ENCODE measurements around the gene DLX1.

DLX1 gene

DNA sequence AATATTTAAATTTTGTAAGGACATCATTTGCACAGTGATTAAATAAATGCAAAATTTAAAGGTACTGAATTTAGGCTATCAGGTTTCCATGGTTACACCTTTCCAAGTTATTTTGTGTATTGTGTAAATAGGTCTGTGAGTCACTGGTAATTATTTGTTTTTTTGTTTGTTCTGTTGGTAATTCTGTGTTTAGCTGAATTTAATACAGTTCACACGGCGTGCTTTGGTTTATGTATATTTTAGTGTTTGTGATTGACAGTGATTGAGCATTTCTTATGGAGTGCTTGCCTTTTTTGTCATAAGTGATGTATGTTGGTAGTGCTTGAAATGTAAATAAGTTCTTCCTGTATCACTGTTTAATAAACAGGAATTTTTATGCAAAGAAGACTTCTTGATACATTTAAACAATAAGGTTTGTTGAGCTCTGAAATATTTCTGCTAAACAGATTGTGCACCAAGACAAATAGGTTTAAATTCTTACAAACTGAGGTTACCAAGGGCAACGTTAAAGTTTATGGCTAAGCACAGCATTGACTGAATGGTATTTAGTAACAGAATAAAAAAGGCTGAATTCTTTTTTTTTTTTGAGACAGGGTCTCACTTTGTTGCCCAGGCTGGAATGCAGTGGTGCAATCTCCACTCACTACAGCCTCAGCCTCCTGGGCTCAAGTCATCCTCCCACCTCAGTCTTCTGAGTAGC lies 38.3 kb upstream of the DLX1 start:
- in situ Hi-C loops (cut with HindIII; ENCODE audit: low sequenced_read_pairs) = no loop called here
- no peak for DNase-seq (ENCODE audit: low read depth)

DNA sequence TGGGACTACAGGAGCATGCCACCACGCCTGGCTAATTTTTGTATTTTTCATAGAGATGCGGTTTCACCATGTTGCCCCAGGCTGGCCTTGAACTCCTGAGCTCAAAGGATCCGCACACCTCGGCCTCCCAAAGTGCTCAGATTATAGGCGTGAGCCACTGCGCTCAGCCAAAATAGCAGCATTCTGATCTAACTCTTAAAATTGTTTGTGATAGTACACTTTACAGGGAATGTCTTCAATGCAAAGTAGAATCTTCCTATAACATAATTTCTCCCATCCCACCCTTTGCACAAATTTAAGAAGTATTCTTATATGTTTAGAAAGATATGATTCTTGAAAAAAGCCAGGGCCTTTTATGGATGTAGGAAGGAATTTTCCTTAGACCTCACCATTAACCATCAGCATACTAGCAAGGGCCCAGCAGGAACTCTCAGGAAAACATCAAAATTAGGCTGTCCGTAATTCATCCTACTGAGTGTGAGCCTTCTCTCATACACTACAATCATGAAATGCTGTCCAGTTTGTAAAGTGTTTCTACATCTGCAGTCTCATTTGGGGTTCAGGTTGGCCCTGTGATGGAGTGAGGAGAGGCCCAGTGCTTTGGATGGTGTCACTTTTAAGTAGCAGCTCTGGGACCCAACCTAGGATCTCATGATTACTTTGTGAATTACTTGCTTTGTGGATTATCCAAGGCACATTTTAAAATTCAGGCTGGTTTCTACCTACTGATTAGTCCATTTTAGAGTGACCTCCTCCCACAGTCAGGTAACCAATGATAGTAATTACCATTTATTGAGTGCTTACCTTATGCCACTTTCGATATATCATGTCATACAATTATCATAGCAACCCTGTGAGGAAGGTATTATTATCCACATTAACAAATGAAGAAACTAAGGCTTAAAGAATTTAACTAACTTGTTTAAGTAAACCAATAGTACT lies 37.5 kb upstream of the DLX1 start:
- H3K4me3 ChIP-seq (ENCODE audit: low read depth, low read length) = no peak overlapping the region
- no peak for TF ChIP-seq CTCF (IDR thresholded peaks at IDR 0.05; ENCODE audit: low read depth, low read length, missing control alignments)
- in situ Hi-C loops (cut with HindIII; ENCODE audit: low sequenced_read_pairs) = no loop called here
- no peak for DNase-seq (ENCODE audit: low read depth)

More for the DNA sequence above, 38.3 kb upstream of the DLX1 start:
- TF ChIP-seq CTCF (IDR thresholded peaks at IDR 0.05; ENCODE audit: low read depth, low read length, missing control alignments) = no peak
- no peak overlapping the region for H3K4me3 ChIP-seq (ENCODE audit: low read depth, low read length)

DNA sequence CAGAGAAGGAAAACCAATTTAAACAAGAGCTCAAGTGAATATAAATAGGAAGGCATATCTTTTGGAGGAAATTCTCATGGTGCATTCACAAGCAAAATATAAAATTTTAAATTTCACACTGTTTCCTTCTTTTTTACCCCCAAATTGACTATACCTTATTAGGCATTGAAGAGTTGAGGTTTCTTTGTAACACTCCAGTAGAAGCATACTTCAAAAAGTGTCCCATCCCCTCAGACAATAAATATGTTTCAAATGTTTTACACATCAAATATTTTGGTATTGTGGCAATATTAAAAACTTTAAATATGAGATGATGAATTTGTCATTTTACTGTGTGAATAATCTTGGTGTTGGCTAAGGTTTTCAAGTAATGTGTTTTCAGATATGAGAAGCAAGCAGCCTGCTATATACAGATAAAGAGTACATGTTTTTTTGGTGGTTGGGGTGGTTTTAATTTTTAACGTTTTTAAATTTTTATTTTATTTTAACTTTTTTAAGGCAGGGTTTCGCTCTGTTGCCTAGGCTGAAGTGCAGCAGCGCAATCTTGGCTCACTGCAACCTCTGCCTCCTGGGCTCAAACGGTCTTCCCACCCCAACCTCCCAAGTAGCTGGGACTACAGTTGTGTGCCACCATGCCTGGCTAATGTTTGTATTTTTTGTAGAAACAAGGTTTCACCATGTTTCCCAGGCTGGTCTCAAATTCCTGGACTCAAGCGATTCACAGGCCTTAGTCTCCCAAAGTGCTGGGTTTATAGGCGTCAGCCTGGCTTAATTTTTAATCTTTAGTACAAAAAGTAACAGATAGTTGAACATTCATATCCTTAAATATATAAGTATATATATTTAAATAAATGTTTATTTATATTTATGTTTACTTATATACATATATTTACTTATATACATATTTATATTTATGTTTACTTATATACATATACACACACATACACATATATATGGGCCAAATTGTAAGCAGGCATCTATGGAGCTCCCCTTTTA lies 36.5 kb upstream of the DLX1 start:
- DNase-seq (ENCODE audit: low read depth) = no peak
- no peak overlapping the region for H3K4me3 ChIP-seq (ENCODE audit: low read depth, low read length)
- in situ Hi-C loops (cut with HindIII; ENCODE audit: low sequenced_read_pairs) = no loop called here
- TF ChIP-seq CTCF (IDR thresholded peaks at IDR 0.05; ENCODE audit: low read depth, low read length, missing control alignments) = no peak

- TF ChIP-seq CTCF (IDR thresholded peaks at IDR 0.05; ENCODE audit: low read depth, low read length, missing control alignments) = no peak
- in situ Hi-C loops (cut with HindIII; ENCODE audit: low sequenced_read_pairs) = loop anchor here (25.0 kb wide), 1 partner anchor 237 kb away; no protein-coding TSS in a partner anchor
Measured at GRCh38 chr2:172049567-172050120, 35.7 kb upstream of the DLX1 start.

GRCh38 chr2:172050479-172051125 lies 34.7 kb upstream of the DLX1 start:
- TF ChIP-seq CTCF (IDR thresholded peaks at IDR 0.05; ENCODE audit: low read depth, low read length, missing control alignments) = no peak
- in situ Hi-C loops (cut with HindIII; ENCODE audit: low sequenced_read_pairs) = loop anchor here (25.0 kb wide), 1 partner anchor 238 kb away; no protein-coding TSS in a partner anchor
- no peak overlapping the region for H3K4me3 ChIP-seq (ENCODE audit: low read depth, low read length)
- no peak for DNase-seq (ENCODE audit: low read depth)

More at GRCh38 chr2:172049567-172050120, 35.7 kb upstream of the DLX1 start:
- H3K4me3 ChIP-seq (ENCODE audit: low read depth, low read length) = no peak overlapping the region
- no peak for DNase-seq (ENCODE audit: low read depth)

Measured in astrocyte of the cerebellum (primary cell).